Heart left ventricle (tissue), 13 donors: Measurements from ENCODE around the gene SIN3A.

Experiments used
- POLR2A ChIP-seq, 2 donors: fragments of 450-650 bp; IDR thresholded peaks; one replicate each; pipeline ENCODE4 v1.6.1; 2017; ENCODE audit warnings: antibody characterized with exemption in 2 of 2, mild to moderate bottlenecking in 2 of 2, moderate library complexity in 2 of 2
- TF ChIP-seq, protein P1 (sequence below), 12 donors: fragments of 200-600 bp; sonication (generic) in 4 of 12; IDR thresholded peaks; one replicate each; pipeline versions ENCODE4 v1.5.0 to v1.8.0; 2018 to 2022; ENCODE audit warnings: antibody characterized with exemption in 12 of 12, mild to moderate bottlenecking in 5 of 12
- donor health status: ischemic (EF 13 %, LVEDD 7.1; RV severe dilation, severe dysfunction).
- donor health status: DM: no; HTN: yes; CAD: no.
- donor health status: DM: no; HTN: no; CAD: no.
- donor health status: ischemic (EF 25% LVEDD 6.9; RV normal size, moderate dysfunction).
- donor health status: ischemic (EF 25% LVEDD 5.7; RV mildly dilated, moderate dysfunction).
- donor health status: ischemic (EF 35%, LVEDD 5.7; RV mildly dilated, moderate dysfunction).
- donor health status: nonischemic (EF 11% LVEDD 7.7; RV severe dilation, severe dysfunction).
- donor health status: DM: yes; HTN: yes; CAD: no.
- donor health status: PGD.
- donor health status: ischemic (EF 29% LVEDD 5.4; RV normal size, mild dysfunction).
- donor health status: nonischemic (EF 23%, LVEDD 6.1; RV moderate dilation, normal function).

GRCh38 chr15:75452364-75452864, 924 bp upstream of the SIN3A start:
- TF ChIP-seq, protein P1, sequence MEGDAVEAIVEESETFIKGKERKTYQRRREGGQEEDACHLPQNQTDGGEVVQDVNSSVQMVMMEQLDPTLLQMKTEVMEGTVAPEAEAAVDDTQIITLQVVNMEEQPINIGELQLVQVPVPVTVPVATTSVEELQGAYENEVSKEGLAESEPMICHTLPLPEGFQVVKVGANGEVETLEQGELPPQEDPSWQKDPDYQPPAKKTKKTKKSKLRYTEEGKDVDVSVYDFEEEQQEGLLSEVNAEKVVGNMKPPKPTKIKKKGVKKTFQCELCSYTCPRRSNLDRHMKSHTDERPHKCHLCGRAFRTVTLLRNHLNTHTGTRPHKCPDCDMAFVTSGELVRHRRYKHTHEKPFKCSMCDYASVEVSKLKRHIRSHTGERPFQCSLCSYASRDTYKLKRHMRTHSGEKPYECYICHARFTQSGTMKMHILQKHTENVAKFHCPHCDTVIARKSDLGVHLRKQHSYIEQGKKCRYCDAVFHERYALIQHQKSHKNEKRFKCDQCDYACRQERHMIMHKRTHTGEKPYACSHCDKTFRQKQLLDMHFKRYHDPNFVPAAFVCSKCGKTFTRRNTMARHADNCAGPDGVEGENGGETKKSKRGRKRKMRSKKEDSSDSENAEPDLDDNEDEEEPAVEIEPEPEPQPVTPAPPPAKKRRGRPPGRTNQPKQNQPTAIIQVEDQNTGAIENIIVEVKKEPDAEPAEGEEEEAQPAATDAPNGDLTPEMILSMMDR (IDR thresholded peaks at IDR 0.05), result no peak
- no peak for TF ChIP-seq POLR2A (IDR thresholded peaks at IDR 0.05)
